Liver (tissue), 3 donors: ENCODE measurements around the gene LDB2.

ENCODE experiments used
- ATF3 ChIP-seq: IDR thresholded peaks from 2 replicates; pipeline ENCODE4 v1.6.1; 2016; ENCODE audit warnings: antibody characterized with exemption
- CTCF ChIP-seq: fragments of 150-350 bp; IDR thresholded peaks from 2 replicates; pipeline ENCODE4 v1.5.1; 2017; ENCODE audit warnings: improper control_type of control experiment, low read depth, low read length; ENCODE audit not compliant: missing input control
- EGR1 ChIP-seq, 2 donors: IDR thresholded peaks; 2 replicates each; pipeline ENCODE4 v1.6.1; 2016 to 2018; ENCODE audit warnings: antibody characterized with exemption in 2 of 2, low read depth in 2 of 2
- FOXA1 ChIP-seq: IDR thresholded peaks from 2 replicates; pipeline ENCODE4 v1.6.1; 2016; ENCODE audit warnings: antibody characterized with exemption
- HNF4A ChIP-seq, 2 donors: conservative IDR thresholded peaks; 2 replicates each; pipeline ENCODE4 v1.6.1; 2016; ENCODE audit warnings: antibody characterized with exemption in 2 of 2, mild to moderate bottlenecking in 2 of 2
- JUND ChIP-seq, 2 donors: IDR thresholded peaks; 2 replicates each; pipeline ENCODE4 v1.6.1; 2016; ENCODE audit warnings: antibody characterized with exemption in 2 of 2
- MAX ChIP-seq: IDR thresholded peaks from 2 replicates; pipeline ENCODE4 v1.6.1; 2016; ENCODE audit warnings: antibody characterized with exemption
- NR2F2 ChIP-seq: IDR thresholded peaks from 2 replicates; pipeline ENCODE4 v1.6.1; 2016; ENCODE audit warnings: antibody characterized with exemption
- RAD21 ChIP-seq, 2 donors: IDR thresholded peaks; 2 replicates each; pipeline ENCODE4 v1.6.1; 2016; ENCODE audit warnings: antibody characterized with exemption in 2 of 2, mild to moderate bottlenecking in 2 of 2
- REST ChIP-seq: IDR thresholded peaks from 2 replicates; pipeline ENCODE4 v1.6.1; 2016; ENCODE audit warnings: antibody characterized with exemption, mild to moderate bottlenecking
- SP1 ChIP-seq: IDR thresholded peaks from 2 replicates; pipeline ENCODE4 v1.6.1; 2018; ENCODE audit warnings: antibody characterized with exemption, mild to moderate bottlenecking
- TAF1 ChIP-seq: conservative IDR thresholded peaks from 2 replicates; pipeline ENCODE4 v1.6.1; 2016; ENCODE audit warnings: antibody characterized with exemption, mild to moderate bottlenecking
- YY1 ChIP-seq: IDR thresholded peaks from 2 replicates; pipeline ENCODE4 v1.6.1; 2016; ENCODE audit warnings: antibody characterized with exemption, mild to moderate bottlenecking
- ZBTB33 ChIP-seq: IDR thresholded peaks from 2 replicates; pipeline ENCODE4 v1.6.1; 2016; ENCODE audit warnings: antibody characterized with exemption
- donor health status: healthy.
- donor health status: healthy.

GRCh38 chr4:16704489-16704888, 194.0 kb downstream of the LDB2 start:
- no peak for TF ChIP-seq REST
- no peak for TF ChIP-seq CTCF
- TF ChIP-seq SP1 = no peak
- TF ChIP-seq RAD21 (IDR thresholded peaks at IDR 0.05) = no peak
- no peak for TF ChIP-seq TAF1
- TF ChIP-seq YY1 = no peak
- TF ChIP-seq JUND (IDR thresholded peaks at IDR 0.05) = no peak
- TF ChIP-seq MAX = no peak
- TF ChIP-seq NR2F2 = no peak
- TF ChIP-seq EGR1 (IDR thresholded peaks at IDR 0.05; ENCODE audit: low read depth in 2 of 2) = no peak
- TF ChIP-seq HNF4A (conservative IDR thresholded peaks at IDR 0.05) = no peak
- TF ChIP-seq FOXA1 = no peak
- no peak for TF ChIP-seq ATF3
- TF ChIP-seq ZBTB33 = no peak
